HG03575 (cell line): ENCODE results near the gene CDC42EP5.
"Not testable (repeated sequence)": the region's sequence is repeated elsewhere in the genome, so short reads cannot be mapped to it uniquely, and the experiment has no call there.

Experiments used
- ATAC-seq: cut with Tn5 transposase; IDR thresholded peaks from one replicate; pipeline ENCODE4 v1.9.1; 2021; ENCODE audit not compliant: unreplicated experiment, insufficient number of reproducible peaks, low FRiP score; ENCODE audit errors: extremely low read depth

The CDC42EP5 gene

DNA sequence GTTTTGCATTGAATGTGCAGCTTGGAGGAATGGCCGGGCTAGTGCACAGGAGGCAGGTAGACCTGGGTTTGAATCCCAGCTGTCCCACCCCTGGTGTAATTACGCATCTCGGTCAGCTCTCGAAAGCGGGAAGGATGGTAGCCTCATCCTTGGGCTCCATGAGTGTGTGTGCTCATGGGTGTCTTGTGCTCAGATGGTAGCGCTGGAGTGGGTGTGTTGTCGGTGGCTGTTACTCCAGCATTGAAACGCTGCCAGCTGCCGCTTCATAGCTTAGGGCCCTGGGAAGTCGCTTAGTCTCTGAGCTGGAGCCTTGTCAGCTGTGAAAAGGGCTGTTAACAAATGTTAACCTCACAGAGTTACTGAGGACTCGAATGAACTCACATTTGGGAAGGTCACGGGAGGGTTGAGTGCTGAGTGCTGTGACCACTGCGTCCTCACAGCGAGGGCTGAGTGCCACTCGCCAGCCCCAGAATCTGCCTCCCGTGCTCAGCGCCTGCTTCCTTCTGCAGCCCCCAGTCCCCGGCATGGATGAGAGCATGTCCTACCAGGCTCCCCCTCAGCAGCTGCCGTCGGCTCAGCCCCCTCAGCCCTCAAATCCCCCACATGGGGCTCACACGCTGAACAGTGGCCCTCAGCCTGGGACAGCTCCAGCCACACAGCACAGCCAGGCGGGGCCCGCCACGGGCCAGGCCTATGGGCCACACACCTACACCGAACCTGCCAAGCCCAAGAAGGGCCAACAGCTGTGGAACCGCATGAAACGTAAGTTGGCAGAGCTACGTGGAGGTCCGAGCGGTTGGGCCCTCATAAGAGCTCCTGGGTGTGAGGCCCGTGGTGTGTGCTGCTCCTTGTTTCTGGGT is 18.9 kb downstream of the CDC42EP5 start:
- ATAC-seq, result no peak

DNA sequence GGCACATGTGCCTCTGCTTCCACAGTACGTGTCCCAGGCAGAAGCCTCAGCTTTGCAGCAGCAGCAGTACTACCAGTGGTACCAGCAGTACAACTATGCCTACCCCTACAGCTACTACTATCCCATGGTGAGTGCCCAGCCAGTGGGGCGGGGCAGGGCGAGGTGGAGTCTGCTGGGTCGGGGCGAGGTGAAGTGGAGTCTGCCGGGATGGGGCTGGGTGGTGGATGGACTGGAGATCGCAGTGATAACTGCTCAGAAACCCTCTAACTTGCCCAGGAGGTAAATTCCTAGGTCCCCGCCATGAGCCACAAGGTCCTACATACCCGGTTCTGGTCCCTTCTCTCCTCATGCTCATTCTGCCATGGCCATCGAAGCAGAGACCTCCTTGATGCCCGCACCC is 20.5 kb downstream of the CDC42EP5 start:
- no peak for ATAC-seq

GRCh38 chr19:54451997-54452396 is 21.1 kb downstream of the CDC42EP5 start:
- ATAC-seq, result no peak

DNA sequence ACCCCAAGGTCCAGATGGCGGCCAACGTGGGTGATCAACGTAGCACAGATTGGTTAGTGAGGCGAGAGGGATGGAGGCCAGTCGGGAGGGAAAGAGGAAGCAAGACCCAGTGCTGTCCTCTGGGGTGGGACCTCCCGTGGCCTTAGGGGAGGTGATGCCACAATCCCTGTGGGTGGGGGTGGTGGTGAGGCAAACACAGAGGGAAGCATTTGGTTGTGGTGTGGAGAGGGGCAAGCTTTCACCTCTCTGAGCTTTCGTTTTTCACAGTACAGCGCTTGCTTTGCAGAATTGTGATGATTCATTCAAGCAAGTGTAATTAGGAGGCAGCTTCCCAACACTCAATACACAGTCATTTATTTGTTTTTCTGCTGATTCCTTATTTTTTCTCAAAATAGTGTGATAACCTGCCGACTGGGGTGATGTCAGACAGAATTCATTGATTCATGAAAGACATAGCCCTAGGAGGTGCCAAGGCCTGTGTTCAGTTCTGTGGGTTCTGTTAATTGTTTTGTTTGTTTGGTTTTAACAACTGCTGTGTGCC is 21.7 kb downstream of the CDC42EP5 start:
- ATAC-seq, result no peak

GRCh38 chr19:54449701-54450069 is 23.4 kb downstream of the CDC42EP5 start:
- ATAC-seq, result no peak

DNA sequence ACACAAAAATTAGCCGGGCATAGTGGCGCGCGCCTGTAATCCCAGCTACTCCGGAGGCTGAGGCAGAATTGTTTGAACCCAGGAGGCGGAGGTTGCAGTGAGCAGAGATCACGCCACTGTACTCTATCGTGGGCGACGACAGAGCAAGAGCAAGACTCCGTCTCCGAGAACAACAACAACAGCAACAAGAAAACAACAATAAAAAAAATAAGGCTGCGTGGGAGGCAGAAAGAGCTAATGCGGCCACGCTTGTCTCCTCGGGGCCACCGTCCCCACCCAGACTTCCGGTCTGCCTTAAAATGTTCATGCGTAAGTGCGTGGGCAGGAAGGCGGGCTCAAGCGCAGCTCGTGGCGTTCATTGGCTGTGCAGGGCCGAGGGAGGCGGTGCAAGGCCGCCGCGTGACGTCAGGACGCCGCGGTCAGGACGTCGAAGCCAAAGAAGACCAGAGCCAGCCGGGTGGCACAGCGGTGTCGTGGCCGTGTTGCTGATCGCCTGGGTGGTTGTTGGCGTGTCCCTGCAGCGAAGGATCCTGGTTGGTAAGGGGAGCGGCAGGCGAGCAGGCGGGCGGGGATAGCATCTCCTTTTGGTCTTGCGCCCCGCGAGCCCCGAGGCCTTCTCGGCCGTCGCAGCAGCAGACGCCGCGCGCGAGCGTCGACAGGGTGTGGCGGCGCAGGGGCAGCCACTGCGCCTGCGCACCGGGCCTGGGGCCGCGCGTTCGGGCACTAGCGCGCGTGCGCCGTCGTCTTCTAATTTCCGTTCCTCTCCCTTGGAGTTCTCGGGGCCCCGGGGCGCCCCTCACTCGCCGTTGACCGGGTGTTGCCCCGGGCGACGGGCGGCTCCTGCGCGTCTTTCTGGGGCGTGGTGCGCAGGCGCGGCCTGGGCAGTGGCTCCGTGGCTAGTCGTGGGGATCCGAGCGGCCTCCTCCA is 24.1 kb downstream of the CDC42EP5 start, which contains the start of gene LENG8:
Gene LENG8 (plus strand): TSS at position 426 of the 927 bp plus-strand sequence. CDS start 2,146 bp downstream, outside the sequence.
- ATAC-seq, result peak; percentile 55

DNA sequence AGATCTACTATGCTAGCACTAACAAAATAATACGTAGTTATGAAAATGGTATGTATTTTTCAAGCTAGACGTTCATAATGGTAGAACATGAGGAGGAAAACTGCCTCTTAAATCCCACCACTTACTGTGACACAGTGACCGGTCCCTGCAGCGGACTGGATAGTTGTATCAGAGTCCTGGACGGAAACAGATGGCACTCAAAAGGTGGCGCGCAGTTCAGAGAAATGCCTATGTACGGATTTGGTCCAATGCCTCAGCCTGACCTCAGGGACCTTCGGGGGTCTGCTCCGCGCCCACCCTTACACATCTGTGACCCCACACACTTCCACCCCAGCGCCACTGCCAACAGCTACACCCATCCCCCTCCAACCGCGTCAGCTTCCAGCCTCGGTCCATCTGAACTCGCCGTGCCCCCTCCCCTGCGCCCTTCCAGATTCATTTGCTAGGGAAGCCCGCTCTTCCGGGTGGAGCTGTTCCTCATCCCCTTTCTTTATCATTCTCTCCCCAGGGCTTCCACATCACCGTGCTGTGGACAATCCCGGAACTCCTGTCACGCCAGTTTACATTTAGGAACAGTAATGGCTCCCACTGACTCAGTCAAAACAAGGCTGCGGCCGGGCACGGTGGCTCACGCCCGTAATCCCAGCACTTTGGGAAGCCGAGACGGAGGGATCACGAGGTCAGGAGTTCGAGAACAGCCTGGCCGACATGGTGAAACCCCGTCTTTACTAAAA is 24.9 kb downstream of the CDC42EP5 start:
- no peak for ATAC-seq

DNA sequence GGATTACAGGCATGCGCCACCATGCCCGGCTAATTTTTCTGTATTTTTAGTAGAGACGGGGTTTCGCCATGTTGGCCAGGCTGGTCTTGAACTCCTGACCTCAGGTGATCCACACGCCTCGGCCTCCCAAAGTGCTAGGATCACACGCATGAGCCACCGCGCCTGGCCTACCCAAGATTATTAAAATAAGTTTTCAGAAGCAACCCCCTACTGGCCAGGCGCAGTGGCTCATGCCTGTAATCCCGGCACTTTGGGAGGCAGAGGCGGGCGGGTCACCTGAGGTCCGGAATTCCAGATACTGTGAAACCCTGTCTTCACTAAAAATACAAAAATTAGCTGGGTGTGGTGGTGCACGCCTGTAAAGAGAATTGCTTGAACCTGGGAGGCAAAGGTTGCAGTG is 26.7 kb downstream of the CDC42EP5 start:
- ATAC-seq, result not testable (repeated sequence)

DNA sequence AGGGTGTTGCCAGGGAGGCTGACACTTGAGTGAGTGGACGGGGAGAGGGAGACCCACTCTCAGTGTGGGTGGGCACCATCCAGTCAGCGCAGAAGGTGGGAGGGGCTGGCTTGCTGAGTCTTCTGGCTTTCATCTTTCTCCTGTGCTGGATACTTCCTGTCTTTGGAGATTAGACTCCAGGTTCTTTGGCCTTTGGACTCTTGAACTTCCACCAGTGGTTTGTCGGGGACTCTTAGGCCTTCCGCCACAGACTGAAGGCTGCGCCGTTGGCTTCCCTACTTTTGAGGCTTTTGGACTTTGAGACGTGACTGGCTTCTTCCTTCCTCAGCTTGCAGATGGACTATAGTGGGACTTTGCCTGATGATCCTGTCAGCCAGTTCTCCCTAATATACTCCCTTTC is 28.4 kb downstream of the CDC42EP5 start:
- no peak for ATAC-seq

GRCh38 chr19:54440641-54441040 is 32.5 kb downstream of the CDC42EP5 start:
- ATAC-seq, result no peak

DNA sequence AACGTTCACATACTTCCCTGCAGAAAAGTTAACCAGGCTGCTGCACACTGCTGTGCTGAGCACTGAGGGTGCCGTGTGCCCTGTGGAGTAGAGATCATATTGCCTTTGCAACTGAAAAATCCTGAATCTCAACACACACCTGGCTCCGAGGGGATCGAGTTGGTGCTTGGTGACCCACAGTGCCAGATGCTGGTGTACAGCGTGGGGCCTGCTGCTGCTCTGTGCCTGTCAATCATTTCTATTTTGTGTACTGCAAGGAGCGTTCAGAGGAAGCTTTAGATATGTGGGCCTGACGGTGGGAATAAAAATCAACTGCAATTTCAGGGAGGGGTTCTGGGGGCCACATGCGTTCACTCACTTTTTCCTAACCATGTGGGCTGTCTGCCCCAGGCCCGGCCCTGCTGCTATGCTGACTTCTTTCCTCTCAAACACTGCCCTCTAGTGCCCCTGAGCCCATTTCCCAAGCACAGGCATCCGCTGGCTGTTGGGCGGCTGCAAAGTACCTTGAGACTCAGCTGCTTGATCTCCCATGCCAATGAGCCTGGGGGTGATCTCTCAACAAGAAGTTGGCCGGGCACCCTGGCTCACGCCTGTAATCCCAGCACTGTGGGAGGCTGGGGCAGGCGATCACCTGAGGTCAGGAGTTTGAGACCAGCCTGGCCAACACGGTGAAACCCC is 33.8 kb downstream of the CDC42EP5 start:
- ATAC-seq, result no peak

DNA sequence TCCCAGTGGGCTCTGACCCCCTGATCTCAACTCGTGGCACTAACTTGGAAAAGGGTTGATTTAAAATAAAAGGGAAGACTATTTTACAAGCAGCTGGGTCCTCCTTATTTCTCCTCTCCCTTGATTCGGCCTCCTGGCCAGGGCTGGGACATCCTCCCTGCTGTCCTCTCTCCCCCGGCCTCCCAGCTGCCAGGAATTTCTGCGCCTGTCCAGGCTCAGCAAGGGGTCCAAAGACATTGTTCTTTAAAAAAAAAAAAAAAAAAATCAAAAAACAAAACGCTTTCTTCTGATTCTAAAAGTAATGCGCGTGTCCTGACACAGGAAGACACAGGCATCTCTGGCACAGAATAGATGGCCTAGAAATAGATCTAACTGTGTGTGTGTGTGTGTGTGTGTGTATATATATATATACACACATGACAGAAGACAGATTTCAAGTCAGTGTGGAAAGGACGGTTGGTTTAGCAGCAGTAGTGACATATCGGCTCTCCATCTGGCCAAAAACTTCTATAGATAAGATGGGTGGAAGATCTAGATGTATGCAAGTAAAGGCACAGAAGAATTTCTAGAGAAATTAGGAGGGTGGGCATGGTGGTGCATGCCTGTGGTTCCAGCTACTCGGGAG is 36.4 kb downstream of the CDC42EP5 start:
- ATAC-seq, result no peak

DNA sequence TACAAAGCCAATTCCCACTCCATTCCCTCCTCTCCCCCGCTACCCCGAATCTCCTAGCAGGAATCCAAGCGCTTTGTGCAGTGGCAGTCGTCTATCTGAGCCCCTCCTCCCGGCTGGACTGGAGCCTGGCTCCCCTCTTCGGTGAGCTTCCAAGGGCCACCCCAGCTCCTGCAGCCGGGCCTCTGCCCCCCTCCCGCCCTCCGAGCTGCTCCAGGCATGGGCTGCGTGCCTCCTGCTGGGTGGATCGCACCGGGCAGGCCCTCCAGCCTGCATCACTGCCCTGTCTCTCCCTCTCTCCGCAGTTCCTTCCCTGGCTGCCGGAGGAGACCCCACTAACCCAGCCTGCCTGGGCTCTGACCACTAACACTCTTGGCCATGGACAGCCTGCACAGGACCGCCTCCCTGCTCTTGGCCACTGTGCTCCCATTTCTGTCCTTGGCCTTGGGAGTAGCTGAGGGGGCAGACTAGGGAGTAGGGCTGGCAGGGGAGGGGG is 37.0 kb downstream of the CDC42EP5 start:
- ATAC-seq, result no peak

- ATAC-seq, result no peak
Observed at GRCh38 chr19:54435551-54436016, 37.5 kb downstream of the CDC42EP5 start.

DNA sequence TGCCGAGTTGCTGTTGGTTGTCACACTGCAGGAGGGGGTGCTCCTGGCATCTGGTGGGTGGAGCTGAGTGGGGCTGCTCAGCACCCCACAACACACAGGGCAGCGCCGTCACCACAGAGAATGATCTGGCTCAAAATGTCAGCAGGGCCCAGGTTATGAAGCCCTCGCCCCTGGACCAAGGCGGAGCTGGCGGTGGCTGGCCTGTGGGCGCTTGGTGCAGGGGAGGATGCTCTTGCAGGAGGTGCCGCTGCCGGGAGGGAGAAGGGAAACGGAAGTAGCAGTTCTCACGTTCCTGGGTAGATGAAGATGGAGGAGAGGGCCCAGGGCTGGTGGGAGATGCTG is 38.3 kb downstream of the CDC42EP5 start:
- ATAC-seq, result no peak

- no peak for ATAC-seq
Observed at GRCh38 chr19:54434112-54434872, 38.8 kb downstream of the CDC42EP5 start.

DNA sequence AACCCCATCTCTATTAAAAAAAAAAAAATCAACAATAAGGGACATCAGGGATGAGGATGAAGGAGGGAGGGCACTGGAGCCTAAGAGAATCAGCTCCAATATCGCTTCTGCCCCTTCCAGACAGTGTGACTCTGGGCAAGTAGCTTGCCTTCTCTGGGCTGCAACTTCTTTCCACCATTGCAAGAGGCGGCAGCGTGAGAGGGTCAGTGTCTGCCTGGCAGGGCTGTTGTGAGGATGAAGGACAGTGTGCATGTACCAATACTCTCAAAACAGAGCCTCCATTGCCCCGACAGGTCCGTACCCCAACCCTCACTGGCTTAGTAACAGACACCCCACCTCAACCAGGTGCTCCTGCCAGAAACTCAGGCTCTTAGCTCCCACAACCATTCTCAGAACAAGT is 39.4 kb downstream of the CDC42EP5 start:
- no peak for ATAC-seq
